GM23338 (cell line): ENCODE measurements around the gene YES1.
"Not testable (repeated sequence)": the region's sequence is repeated elsewhere in the genome, so short reads cannot be mapped to it uniquely, and the experiment has no call there.

Source experiments
- CTCF ChIP-seq, 2 experiments: fragments of 200-600 bp in 1 of 2; sonication (generic) in 1 of 2; conservative IDR thresholded peaks; 2 replicates each; pipeline versions ENCODE4 v1.5.1 to v1.6.1; 2016 to 2017; ENCODE audit warnings: antibody characterized with exemption in 2 of 2, low read depth in 2 of 2, mild to moderate bottlenecking in 2 of 2, moderate library complexity in 1 of 2
- EZH2 ChIP-seq: fragments of 200-600 bp; sonication (generic); IDR thresholded peaks from one replicate; pipeline ENCODE4 v1.8.0; 2017; ENCODE audit warnings: antibody characterized with exemption, mild to moderate bottlenecking, low read depth; ENCODE audit not compliant: unreplicated experiment
- EZH2phosphoT487 ChIP-seq: fragments of 200-600 bp; sonication (generic); IDR thresholded peaks from one replicate; pipeline ENCODE4 v1.8.1; 2018; ENCODE audit warnings: antibody characterized with exemption; ENCODE audit not compliant: unreplicated experiment
- POLR2AphosphoS5 ChIP-seq: IDR thresholded peaks from 2 replicates; pipeline ENCODE4 v1.6.1; 2016; ENCODE audit warnings: antibody characterized with exemption, low read depth
- REST ChIP-seq: IDR thresholded peaks from one replicate; pipeline ENCODE4 v1.6.1; 2018; ENCODE audit warnings: antibody characterized with exemption; ENCODE audit not compliant: unreplicated experiment

- not testable (repeated sequence) for TF ChIP-seq CTCF (conservative IDR thresholded peaks at IDR 0.05; ENCODE audit: low read depth in 2 of 2); EZH2phosphoT487; POLR2AphosphoS5; EZH2; REST
Measured at GRCh38 chr18:682416-682815, 129.6 kb downstream of the YES1 start.
